Pancreas (tissue), 10 donors: ENCODE results near the gene CPED1. TPM values are rescaled to one million over a fixed set of nuclear protein-coding genes. Genes with fewer than 3 reads are reported as not detected.
"Not testable (repeated sequence)": the region's sequence is repeated elsewhere in the genome, so short reads cannot be mapped to it uniquely, and the experiment has no call there.

Experiments used
- ATAC-seq, 4 donors: fragments of 200-7000 bp; cut with Tn5 transposase; one replicate each; pipeline versions ENCODE4 v1.8.0 to v1.9.1; 2020; ENCODE audit warnings: mild to moderate bottlenecking in 4 of 4, moderate library complexity in 4 of 4
- DNase-seq, 6 donors: peaks; one replicate each; pipeline ENCODE4 v3.0.0-alpha.2; 2020
- FAIRE-seq: peaks from 2 replicates; lab custom pipeline; 2012; peaks lifted over from hg19 to GRCh38; lab: Jason Lieb, UNC
- H3K27ac ChIP-seq, 4 donors: fragments of 200-600 bp; sonication (generic); 1 replicate in 3 of 4; 2 replicates in 1 of 4; pipeline versions ENCODE4 v1.5.0 to v1.8.0; 2020
- H3K27me3 ChIP-seq, 4 donors: fragments of 200-600 bp; one replicate each; pipeline ENCODE4 v1.8.0; 2021
- H3K36me3 ChIP-seq, 3 donors: fragments of 200-600 bp; sonication (generic) in 1 of 3; one replicate each; pipeline versions ENCODE4 v1.5.0 to v1.8.0; 2020 to 2021
- H3K4me1 ChIP-seq, 3 donors: fragments of 200-600 bp; one replicate each; pipeline ENCODE4 v1.8.0; 2021
- H3K4me3 ChIP-seq, 4 donors: fragments of 200-600 bp; sonication (generic) in 2 of 4; one replicate each; pipeline versions ENCODE4 v1.5.0 to v1.8.0; 2020 to 2021
- H3K9me3 ChIP-seq, 4 donors: fragments of 200-600 bp; one replicate each; pipeline ENCODE4 v1.8.0; 2021
- CTCF ChIP-seq, 4 donors: fragments of 200-600 bp; sonication (generic) in 3 of 4; IDR thresholded peaks; one replicate each; pipeline versions ENCODE4 v1.5.0 to v1.8.0; 2021; ENCODE audit warnings: antibody characterized with exemption in 4 of 4
- WGBS, 2 donors: extraction: QIAGEN DNeasy Blood & Tissue Kit; methylation state at CpG; one replicate each; pipeline ENCODE4 v1.1.7; 2013; 5-methylcytosine and 5-hydroxymethylcytosine counted together
- intact Hi-C, 3 donors: fragments of 100-400 bp; cut with DNase I; formaldehyde crosslinking; loops; one replicate each; pipeline versions ENCODE4 v1.11.1 to v1.14.2; 2022
- polyA plus RNA-seq, 2 donors: library from polyadenylated mRNA; stranded (reverse); fragments of 200-250 nt; gene quantifications; one replicate each; pipeline ENCODE4 v1.2.3, GENCODE V29; 2013
- total RNA-seq, 6 donors: library from RNA; stranded (reverse); fragmentation: NEBNext Ultra II Directional in 4 of 6; extraction: Animal tissue kit (Norgen Biotek cat#: 25700) in 4 of 6; gene quantifications; one replicate each; pipeline versions ENCODE4 v1.2.1 to v1.2.4, GENCODE V29; 2021 to 2023
- donor health status: healthy with polysubstance abuse.
- donor health status: DM: no; HTN: no; CAD: no; lungs with moderate emphysema.
- donor health status: DM: no; HTN: no; CAD: no.
- donor health status: control.
- donor health status: control.
- donor health status: Bipolar disorder and iron deficiency.
- donor health status: DM: yes; HTN: yes; CAD: no.
- donor health status: DM: no; HTN: no; CAD: no.
- donor health status: DM: no; HTN: no; CAD: no.
- donor health status: DM: yes; HTN: yes; CAD: no.

CPED1 gene
- total and polyA plus RNA-seq, 8 donors = 0.57 to 6.1 (median 1.3) TPM

- no peak for TF ChIP-seq CTCF (IDR thresholded peaks at IDR 0.05)
- FAIRE-seq = no peak
- H3K36me3 ChIP-seq = no peaks in the 10 kb centered on the region
- H3K27ac ChIP-seq = no peak overlapping the region
- H3K27me3 ChIP-seq = peaks cover 0 to 6% (median 0%) of the 10 kb centered on the region in 4 donors
- ATAC-seq = no peak
- H3K4me1 ChIP-seq = no peaks in the 10 kb centered on the region
- intact Hi-C loops = no loop called here
- WGBS, 2 donors = 88 to 92% methylated on average over 2 of the region's 2 CpGs
- no peak overlapping the region for H3K4me3 ChIP-seq
- no peaks in the 10 kb centered on the region for H3K9me3 ChIP-seq
- DNase-seq = no peak
Observed at GRCh38 chr7:121058975-121059374, 70.5 kb downstream of the CPED1 start.

DNA sequence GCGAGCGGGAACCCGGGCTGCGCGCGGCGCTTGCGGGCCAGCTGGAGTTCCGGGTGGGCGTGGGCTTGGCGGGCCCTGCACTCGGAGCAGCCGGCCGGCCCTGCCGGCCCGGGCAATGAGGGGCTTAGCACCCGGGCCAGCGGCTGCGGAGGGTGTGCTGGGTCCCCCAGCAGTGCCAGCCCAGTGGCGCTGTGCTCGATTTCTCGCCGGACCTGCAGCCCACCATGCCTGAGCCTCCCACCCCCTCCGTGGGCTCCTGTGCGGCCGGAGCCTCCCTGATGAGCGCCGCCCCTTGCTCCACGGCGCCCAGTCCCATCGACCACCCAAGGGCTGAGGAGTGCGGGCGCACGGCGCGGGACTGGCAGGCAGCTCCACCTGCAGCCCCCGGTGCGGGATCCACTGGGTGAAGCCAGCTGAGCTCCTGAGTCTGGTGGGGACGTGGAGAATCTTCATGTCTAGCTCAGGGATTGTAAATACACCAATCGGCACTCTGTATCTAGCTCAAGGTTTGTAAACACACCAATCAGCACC lies 71.5 kb downstream of the CPED1 start:
- H3K4me1 ChIP-seq, intact Hi-C loops, H3K36me3 ChIP-seq, FAIRE-seq, H3K27me3 ChIP-seq, ATAC-seq, H3K27ac ChIP-seq, H3K9me3 ChIP-seq, H3K4me3 ChIP-seq: not testable (repeated sequence)
- 89 to 96% methylated on average over 20 to 40 of the region's 40 CpGs for WGBS, 2 donors
- DNase-seq = peak in 1 of 6 donors; percentile 49

DNA sequence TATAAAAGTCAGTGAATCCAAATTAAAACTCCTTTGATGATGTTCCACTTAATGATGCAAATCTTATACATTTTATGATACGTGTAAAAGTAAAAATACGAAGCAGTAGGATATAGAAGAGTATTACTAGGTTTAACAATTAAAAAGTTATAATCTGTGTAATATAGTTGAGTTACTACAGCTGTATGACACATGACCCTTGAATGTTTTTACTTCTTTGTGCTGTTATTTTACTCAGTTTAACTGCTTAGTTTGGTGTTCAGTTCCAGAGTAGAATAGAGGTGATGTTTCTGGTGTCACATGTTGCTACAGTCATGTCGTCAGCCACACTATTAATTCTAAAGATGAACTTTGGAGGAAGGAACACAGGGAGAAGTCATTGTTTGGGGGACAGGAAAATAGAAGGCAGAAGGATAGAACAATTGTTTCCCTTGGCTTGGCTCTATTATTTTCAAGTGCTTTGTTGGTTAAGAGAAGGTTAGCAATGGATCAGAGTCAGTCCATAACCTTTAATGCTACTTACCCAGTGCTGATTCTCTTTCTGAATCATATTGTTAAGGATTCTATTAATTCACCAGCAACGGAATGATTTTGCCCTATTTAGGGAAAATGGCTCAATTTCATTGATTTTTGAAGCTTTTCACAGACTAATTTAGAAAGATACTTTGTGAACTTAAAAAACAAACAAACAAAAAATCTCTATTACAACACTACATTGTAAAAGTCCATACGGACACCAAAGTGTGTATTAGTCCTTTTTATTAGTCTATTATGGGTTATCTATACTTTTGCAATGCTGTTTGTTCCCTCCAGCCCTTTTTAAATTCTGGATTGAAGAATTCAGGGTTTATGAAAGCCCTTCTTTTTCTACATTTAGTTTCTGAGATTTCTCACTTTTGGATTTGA lies 73.4 kb downstream of the CPED1 start:
- H3K27ac ChIP-seq = no peak overlapping the region
- no peak overlapping the region for H3K4me3 ChIP-seq
- H3K4me1 ChIP-seq = no peaks in the 10 kb centered on the region
- ATAC-seq (no peak), DNase-seq (no peak), FAIRE-seq (no peak)
- intact Hi-C loops = no loop called here
- H3K27me3 ChIP-seq = no peaks in the 10 kb centered on the region
- no peak for TF ChIP-seq CTCF (IDR thresholded peaks at IDR 0.05)
- H3K9me3 ChIP-seq = no peaks in the 10 kb centered on the region
- no peaks in the 10 kb centered on the region for H3K36me3 ChIP-seq
- WGBS, 2 donors = 63 to 73% methylated on average over 5 of the region's 5 CpGs

DNA sequence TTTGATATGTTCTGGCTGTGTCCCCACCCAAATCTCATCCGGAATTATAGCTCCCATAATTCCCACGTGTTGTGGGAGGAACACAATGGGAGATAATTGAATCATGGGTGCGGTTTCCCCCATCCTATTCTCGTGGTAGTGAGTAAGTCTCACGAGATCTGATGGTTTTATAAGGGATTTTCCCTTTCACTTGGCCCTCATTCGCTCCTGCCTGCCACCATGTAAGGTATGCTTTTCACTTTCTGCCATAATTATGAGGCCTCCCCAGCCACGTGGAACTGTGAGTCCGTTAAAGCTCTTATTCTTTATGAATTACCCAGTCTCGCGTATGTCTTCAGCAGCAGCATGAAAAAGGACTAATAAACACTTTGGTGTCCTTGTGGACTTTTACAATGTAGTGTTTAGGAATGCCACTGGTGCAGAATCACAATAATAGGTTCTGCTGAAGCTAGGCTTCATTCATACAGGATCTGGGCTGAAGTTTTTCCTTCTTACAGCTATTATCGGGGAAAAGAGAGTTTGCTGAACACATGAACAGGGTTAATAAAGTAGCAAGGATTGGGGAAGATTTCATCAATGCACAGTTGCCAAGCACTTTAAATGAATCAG lies 74.3 kb downstream of the CPED1 start:
- ATAC-seq (no peak), DNase-seq (no peak), FAIRE-seq (no peak)
- H3K9me3 ChIP-seq = no peaks in the 10 kb centered on the region
- no peak overlapping the region for H3K4me3 ChIP-seq
- H3K27ac ChIP-seq = no peak overlapping the region
- TF ChIP-seq CTCF (IDR thresholded peaks at IDR 0.05) = no peak
- intact Hi-C loops = no loop called here
- no peaks in the 10 kb centered on the region for H3K4me1 ChIP-seq
- no peaks in the 10 kb centered on the region for H3K27me3 ChIP-seq
- H3K36me3 ChIP-seq = no peaks in the 10 kb centered on the region
- WGBS, 2 donors = 64 to 74% methylated on average over 11 of the region's 11 CpGs

- H3K4me1 ChIP-seq, intact Hi-C loops, H3K36me3 ChIP-seq, H3K27ac ChIP-seq, FAIRE-seq, H3K9me3 ChIP-seq, H3K4me3 ChIP-seq, H3K27me3 ChIP-seq, ATAC-seq, DNase-seq: not testable (repeated sequence)
- WGBS, 2 donors = 63 to 78% methylated on average over 2 of the region's 2 CpGs
Observed at GRCh38 chr7:121067717-121068116, 79.2 kb downstream of the CPED1 start.
